Measurements from ENCODE around the gene CFHR5.
"Not testable (repeated sequence)": the region's sequence is repeated elsewhere in the genome, so short reads cannot be mapped to it uniquely, and the experiment has no call there.

Gene CFHR5

DNA sequence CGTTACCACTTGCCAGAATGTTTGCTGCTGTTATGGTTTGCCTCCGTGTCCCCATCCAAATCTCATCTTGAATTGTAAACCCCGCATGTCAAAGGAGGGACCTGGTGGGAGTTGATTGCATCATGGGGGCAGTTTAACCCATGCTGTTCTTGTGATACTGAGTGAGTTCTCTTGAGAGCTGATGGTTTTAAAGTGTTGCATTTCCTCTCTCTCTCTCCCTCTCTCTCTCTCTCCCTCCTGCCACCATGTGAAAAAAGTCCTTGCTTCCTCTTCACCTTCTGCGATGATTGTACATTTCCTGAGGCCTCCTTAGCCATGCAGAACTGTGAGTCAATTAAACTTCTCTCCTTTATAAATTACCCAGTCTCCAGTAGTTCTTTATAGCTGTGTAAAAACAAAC is 44.4 kb downstream of the CFHR5 start:
- DNase-seq (ENCODE audit: low read depth in 2 of 2), result no peak

DNA sequence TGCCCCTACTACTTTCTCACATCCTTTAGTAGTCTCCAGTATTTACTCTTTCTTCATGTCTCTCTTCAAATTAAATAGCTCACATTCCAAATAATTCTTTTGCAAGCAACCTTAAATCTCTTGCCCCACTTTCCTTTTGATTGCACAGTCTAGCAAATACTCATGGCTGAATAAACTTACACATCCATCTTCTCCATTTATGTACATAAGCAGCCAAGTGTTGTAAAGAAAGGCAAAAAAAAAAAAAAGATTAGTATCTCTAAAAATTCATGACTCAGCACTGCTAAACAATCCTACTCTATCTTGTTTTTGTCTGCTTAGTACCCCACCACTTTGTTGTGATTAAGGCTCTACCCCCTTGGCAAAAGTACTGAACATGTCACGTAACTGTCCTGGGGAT is 47.1 kb downstream of the CFHR5 start:
- DNase-seq (ENCODE audit: low read depth in 2 of 2), result no peak

DNA sequence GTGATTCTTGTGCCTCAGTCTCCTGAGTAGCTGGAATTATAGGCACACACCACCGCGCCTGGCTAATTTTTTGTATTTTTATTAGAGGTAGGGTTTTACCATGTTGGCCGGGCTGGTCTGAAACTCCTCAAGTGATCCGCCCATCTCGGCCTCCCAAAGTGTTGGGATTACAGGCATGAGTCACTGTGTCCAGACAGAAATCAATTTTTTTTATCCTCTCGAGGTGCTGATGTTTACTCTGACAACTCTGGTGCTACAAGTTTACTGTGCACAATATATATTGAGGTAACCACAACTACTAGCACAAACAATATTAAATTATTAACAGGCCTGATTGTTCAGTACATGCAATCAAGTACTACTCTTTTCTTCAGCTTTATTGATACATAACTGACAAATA is 50.0 kb downstream of the CFHR5 start:
- DNase-seq (ENCODE audit: low read depth in 2 of 2), result no peak

DNA sequence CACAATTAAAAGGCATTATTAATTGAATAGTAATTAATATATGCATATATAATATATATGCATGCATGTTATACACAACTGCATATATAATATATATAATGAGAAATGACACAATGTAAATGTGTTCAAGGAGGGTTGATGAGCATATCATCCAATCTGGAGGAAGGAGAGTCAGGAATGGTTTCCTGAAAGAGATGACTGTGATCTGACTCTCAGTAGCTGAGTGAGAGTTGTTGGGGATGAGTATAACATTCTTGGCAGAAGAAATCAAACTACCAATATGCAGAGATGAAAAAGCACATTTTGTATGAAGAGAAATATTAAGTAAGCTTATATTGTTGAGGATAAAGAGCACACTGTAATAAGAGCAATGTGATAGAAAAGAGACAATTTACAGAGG is 52.4 kb downstream of the CFHR5 start:
- no peak for DNase-seq (ENCODE audit: low read depth in 2 of 2)

DNA sequence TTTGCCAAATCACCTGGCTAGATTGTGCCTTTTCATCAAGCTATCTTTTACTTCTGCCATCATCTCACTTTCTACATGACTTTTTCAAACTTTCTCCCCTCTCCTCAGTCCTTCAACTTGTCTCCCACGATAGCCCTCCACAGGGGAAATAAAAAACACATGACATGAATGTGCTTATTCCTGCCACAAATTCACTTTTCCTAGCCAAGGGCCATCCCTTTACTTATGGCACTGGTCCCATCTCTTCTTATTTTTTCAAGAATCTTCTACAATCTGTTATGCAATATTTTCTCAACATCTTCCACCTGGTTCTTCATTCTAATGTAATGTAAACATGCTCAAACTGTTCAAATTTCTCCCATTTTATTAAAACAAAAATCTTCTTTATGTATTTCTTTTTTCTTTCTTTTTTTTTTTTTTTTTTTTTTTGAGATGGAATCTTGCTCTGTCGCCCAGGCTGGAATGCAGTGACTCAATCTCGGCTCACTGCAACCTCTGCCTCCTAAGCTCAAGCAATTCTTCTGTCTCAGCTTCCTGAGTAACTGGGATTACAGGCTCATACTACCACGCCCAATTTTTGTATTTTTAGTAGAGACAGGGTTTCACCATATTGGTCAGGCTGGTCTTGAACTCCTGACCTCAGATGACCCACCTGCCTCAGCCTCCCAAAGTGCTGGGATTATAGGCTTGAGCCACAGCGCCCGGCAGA is 57.4 kb downstream of the CFHR5 start:
- DNase-seq (ENCODE audit: low read depth in 2 of 2), result not testable (repeated sequence)

DNA sequence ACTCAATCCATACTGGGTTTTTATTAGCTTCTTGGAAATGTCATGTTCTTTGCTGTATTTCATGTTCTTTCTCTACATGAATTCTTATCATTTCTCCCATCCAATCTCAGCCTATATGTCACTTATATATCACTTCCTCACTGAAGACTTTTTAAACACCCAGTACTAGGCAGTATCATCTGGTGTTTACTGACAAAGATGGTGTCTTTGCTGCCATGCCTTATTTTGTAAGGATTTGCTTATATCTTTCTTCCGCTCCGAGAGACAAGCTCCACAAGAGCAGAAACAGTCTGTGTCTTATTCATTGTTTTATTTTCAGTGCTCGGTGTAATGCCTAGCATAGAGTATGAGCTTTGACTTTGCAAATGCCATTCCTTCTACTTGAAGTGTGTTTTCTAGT is 59.5 kb downstream of the CFHR5 start:
- no peak for DNase-seq (ENCODE audit: low read depth in 2 of 2)

DNA sequence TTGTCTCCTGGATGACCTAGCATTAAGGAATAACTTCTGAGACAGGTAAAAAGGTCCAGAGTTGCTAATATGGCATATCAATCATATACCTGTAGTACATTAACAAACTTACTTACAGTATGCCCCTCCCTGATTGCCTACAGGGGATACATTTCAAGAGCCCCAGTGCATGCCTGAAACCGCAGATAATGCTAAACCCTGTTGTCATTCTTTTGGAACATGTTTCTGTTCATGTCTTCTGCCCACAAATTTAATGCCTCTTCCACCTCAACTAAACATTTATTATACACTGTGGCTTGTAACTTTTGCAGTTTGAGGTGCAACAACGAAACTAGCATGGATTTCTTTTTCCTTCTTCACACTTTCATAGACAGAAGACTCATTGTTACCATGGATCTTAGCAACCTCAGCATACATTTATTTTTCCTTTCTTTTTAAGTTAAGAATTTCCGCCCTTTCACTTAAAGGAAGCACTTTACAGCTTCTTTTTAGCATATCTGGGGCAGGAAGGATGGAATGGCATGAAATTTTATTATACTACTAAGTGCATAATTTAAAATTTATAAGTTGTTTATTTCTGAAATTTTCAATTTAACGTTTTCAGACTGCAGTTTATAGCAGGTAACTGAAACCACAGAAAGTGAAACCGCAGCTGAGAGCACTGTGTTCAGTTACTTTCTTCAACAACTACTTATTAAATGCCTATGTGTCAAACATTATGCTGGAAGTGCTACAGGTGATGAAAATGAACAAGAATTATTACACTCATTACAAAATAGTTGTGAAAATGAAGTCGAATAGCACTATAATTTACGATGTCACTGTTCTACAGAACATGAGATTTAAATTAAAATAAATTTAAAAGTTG is 64.4 kb downstream of the CFHR5 start:
- no peak for DNase-seq (ENCODE audit: low read depth in 2 of 2)

DNA sequence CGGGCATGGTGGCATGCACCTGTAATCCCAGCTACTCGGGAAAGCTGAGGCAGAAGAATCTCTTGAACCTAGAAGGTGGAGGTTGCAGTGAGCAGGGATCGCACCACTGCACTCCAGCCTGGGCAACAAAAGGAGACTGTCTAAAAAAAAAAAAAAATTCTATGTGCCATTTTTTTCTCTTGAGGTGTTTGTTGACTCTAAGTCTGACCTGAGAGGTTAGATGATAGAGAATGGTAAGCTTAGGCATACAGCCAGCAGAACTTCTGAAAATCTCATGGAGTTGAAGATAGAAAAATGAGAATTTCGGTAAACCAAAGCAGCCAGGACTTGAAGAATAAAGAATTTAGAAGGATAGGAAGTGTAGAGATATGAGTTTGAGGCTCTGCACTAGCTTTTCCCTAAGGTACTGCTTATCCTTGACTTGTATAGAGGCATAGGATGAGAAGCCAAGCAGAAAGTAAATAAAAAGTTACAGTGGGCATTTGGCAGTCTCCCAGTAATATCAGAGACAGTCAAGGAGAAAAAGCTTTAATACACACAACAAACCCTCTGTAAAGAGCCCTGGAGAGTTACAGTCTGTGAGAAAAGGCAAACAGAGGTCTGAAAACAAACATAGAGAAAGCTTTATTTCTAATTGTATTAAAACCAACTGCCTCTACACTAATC is 65.5 kb downstream of the CFHR5 start:
- no peak for DNase-seq (ENCODE audit: low read depth in 2 of 2)

DNA sequence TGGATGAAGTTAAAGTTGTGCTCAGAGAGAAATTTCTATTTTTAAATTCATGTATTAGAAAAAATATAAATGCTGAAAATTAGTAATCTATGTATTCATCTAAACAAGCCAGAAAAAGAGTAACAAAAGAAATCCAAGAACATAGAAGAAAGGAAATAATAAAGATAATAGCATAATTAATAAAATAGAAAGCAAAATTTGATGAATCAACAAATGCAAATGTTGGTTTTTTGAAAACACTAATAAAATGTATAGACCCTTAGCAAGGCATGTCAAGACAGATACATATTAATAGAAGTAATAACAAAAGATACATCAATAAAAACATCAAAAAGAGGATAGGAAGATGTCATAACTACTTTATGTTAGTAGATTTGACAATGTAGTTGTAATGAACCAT is 71.7 kb downstream of the CFHR5 start:
- no peak for DNase-seq (ENCODE audit: low read depth in 2 of 2)

Data from activated CD8-positive, alpha-beta memory T cell treated with anti-CD3 and anti-CD28 coated beads for 4 hours (primary cell).